Fibroblast of skin of left quadriceps (primary cell): Measurements from ENCODE around the gene C1orf141.
A peak's percentile ranks its signal among the peaks of the same experiment; 100 is the strongest.
"Not testable (repeated sequence)": the region's sequence is repeated elsewhere in the genome, so short reads cannot be mapped to it uniquely, and the experiment has no call there.

Source experiments
- DNase-seq, 2 experiments: peaks; one replicate each; pipeline ENCODE4 v3.0.0-alpha.2; 2013; ENCODE audit warnings: low read depth in 2 of 2

Gene C1orf141

DNA sequence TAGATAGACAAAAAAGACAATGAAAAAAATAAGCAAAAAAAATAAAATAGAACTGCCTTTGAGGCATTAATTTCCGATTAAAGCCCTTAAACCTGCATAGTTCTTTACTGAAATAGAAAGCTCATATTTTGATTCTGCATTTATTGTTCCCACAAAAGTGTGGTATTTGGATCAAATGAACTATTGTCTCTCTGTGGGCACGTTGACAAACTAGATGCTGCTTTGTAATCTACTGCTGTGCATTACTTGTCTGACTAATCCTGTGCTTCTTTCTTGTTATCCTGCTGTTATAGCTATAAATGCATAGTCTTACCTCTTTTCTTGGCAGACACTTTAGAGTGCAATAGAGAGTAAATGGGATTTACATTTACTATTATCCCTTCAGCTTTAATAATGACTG, 49.4 kb downstream of the C1orf141 start:
- no peak for DNase-seq

DNA sequence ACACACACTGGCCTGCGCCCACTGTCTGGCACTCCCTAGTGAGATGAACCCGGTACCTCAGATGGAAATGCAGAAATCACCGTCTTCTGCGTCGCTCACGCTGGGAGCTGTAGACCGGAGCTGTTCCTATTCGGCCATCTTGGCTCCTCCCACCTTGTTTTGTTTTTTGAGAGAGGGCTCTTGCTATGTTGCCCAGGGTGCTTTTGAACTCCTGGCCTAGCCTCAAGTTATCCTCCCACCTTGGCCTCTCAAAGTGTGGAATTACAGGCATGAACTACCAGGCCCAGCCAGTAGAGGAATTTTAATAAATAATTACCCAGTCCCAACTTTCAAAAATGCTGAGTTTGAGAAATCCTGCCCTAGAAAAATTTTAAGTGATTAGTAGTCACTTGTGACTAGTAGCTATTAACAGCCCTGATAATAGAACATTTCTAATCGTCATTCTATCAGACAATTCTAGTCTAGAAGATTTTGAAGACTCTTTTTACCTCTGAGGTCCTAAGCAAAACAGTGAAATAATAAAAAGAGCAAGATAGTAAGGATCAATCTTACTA, 49.9 kb downstream of the C1orf141 start:
- no peak for DNase-seq

DNA sequence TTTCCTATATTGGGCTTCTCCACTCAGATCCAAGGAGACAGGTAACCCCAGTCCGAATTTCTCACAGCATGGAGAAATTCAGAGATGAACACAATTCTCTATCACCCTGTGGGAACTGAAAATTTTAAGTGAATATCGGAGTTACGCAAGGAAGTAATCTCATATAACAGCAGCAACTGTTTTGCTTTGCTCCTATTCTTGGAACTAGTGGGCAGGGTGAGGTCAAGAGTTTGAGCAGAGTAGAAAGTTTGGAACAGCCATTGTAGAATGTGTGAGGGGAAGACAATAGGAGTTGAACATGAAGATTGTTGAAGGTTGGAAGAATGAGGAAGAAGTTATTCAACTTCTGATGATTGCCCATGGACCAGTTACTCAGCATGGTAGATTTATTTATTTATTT, 56.5 kb downstream of the C1orf141 start:
- no peak for DNase-seq

DNA sequence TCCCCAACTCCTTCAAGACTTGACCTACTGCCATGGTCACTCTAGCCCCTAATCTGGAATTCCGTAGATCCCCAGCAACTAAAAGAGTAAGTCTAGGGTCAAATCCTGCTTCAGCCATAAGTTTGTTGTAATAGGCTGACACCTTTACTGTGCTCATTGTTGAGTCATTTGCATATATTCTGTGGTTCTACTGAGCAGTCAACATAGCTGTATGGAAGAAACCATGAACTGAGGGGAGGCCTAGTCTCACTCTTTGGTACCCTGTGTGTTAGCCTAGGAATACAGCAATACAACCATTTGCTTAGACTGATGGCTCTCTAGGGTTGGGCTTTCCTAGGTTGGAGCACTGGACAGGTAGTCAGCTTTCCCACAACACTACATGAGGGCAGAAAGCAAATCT, 57.2 kb downstream of the C1orf141 start:
- no peak for DNase-seq

DNA sequence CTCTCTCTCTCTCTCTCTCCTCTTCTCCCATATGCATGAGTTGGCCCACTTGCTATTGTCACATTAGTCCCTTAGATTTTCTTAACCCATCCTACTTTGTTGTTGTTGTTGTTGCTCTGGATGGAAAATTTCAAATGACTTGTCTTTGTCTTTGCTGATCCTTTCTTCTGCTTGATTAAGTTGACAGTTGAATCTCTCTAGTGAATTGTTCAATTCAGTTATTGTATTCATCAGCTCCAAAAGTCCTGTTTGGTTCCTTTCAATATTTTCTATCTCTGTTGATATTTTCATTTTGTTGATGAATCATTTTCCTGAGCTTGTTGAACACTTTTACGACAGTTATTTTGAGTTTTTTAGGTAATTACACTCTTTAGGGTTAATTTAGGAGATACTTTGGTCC, 62.0 kb downstream of the C1orf141 start:
- DNase-seq: no peak

DNA sequence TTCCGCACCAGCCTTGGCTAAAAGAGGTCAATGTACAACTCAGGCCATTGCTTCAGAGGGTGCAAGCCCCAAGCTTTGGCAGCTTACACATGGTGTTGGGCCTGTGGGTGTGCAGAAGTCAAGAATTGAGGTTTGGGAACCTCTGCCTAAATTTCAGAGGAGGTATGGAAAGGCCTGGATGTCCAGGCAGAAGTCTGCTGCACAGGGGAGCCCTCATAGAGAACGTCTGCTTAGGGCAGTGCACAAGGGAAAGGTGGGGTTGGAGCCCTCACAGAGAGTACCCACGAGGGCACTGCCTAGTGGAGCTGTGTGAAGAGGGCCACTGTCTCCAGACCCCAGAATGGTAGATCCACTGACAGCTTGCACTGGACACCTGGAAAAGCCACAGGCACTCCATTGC, 67.1 kb downstream of the C1orf141 start:
- not testable (repeated sequence) for DNase-seq

DNA sequence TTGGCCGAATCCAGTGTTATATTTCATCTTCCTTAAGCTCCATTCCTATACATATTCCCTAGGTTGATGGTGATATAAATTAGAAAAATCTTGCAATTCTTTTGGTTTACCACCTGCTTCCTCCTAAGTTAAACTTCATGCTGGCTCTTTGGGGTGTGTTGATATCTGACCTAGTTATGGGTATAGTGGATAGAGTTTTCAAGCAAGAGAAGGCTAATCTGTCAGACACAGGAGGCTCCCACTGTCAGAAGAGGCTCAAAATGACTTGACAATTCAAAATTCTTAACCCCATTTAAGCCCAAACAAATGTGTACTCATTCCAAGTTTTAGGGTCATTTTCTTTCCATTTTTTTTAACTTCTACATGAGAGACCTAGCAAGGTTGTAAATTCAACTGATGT, 72.4 kb downstream of the C1orf141 start:
- no peak for DNase-seq

DNA sequence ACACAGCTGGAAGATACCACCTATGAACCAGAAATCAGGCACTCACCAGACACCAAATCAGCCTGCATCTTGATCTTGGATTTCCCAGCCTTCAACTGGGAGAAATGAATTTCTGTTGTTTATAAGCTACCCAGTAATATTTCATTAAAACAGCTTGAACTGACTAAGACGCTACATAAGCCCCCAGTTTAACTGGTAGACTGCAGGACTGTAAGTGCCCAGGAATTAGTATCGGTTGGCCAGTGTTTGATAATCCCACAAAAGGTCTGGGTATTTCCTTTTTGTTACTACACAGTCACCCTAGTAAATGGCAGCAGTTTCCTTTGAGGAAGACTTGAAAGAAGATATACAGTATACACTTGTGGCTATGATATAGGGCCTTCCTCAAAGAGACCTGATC, 73.5 kb downstream of the C1orf141 start:
- DNase-seq: no peak

DNA sequence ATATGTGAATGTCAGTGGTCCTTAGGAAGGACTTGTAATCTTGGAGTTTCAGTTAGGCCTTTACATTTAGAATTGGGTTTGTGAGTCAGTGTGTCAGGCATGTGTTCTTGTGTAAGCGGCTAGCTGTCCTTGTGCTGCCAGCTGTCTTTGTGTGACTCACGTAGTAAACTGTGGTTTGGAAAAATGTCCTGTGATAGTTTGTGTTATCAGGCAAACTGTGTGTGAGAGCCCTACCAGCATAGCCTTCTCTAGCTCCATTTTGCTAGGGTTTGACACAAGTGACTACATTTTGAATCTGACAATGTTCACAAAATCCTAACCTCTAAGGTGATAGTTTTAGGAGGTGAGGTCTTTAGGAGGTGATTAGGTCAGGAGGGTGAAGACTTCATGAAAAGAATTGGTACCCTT, 74.0 kb downstream of the C1orf141 start:
- peak; percentile 95 for DNase-seq

DNA sequence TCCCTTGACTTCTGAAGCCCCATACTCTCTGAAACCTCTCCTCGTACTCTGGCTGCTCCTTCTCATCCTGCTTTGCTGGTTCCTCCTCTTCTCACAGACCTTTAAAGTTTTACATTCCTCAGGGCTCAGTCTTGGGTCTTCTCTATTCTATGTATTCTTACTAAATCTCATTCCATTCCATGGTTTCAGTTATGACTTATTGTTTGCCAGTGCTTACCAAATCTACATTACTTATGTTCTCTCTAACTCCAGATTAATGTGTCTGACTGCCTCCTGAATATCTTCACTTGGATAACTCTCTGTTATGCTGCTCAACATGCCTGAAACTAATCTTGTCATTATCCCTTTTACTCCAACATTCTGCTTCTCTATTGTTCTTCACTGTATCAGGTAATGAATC, 75.4 kb downstream of the C1orf141 start:
- DNase-seq: no peak

DNA sequence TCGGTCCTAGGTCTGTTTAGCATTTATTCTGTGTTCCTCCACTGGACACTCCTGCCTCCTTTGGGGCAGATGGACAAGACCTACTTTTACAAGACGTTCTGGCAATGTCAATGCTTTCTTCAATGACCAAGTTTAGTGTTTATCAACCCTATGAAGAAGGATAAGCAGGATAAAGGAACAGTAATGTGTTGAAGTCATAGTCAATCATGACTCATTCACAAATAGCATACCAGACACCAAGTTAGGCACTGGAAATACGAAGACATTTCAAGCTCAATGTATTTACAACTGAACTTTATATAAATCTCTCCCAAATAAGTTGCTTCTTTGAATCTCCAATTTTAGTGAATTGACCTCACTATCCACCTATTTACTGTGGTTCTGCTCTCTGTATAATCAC, 76.0 kb downstream of the C1orf141 start:
- DNase-seq: no peak

DNA sequence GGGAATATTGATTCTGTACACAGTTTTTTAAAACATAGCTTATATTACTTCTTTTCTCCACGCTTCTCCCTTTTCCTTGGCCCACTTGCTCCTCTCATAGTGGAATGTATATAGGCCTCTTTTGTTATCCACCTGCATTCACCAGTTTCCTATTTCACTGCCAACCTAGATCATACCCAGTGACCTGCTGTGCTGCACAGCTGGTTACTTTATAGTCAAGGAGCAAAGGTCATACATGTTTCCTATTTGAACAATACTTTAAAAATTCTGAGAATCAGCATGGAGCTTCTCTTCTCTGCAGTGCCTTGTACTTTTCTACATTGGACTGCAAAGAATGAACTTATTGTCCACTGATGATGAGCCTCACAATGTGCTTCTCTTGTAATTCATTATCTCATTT, 76.5 kb downstream of the C1orf141 start:
- DNase-seq: no peak

DNA sequence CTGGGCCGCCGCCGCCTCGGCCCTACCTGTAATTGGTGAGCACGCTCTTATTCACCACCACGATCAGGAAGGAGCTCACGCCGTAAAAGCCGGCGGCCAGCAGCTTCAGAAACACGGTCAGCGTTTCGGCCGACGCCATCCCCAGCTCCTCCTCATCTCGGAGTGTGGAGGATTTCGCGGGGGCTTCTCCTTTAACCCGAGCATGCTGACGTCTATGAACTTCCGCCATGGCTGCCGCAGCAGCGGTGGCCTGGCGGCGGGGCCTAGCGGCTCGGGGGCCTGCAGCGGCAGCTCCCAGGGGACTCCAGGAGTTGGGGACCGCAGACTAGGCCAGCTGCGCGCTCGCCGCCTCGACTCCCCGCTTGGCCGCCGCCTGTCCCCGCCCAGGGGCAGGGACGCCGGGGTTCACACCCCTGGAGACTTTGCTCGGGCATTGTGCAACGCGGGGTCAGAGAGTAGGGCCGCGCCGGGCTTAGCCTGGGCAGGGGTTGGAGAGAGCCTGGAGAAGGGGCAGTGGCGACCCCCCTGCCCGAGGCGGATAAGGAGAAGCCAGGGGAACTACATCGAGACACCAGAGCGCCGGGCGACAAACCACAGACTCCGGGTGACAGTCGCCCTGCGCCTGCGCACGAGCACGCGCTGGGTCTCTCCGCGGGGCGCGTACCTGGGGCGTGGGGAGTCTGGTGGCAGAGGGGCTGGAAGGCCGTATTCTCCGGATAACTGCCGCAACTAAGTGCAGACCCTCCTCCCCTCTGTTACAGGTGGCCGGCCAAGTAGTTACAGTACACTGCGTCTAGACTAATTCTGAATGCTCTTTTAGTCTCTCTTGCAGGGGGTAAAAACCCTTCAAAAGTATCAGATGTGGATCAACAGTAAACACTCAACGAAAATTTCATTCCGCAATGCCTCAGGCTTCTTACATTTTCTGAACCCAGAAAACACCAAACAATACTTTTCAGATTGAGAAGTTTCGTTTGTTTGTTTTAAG, 80.7 kb downstream of the C1orf141 start, which contains the start of gene SLC35D1:
TSS of gene SLC35D1 (minus strand) at position 364 of the 988 bp plus-strand sequence. CDS start at position 229, 135 bp downstream.
- DNase-seq: peak in 1 of 2 experiments; percentile 28

DNA sequence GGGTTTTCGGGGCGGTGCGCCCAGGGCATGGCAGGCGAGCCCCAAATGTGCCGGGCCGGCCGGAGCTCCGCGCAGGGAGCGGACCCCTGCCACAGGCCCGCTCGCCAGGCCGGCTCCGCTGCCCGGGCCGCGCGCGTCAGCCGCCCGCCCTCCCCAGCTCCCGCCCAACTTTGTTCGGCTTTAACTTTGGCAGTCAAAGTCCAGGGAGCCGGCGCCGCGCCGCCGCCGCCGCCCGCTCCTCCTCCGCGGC, 81.3 kb downstream of the C1orf141 start:
- DNase-seq: no peak

DNA sequence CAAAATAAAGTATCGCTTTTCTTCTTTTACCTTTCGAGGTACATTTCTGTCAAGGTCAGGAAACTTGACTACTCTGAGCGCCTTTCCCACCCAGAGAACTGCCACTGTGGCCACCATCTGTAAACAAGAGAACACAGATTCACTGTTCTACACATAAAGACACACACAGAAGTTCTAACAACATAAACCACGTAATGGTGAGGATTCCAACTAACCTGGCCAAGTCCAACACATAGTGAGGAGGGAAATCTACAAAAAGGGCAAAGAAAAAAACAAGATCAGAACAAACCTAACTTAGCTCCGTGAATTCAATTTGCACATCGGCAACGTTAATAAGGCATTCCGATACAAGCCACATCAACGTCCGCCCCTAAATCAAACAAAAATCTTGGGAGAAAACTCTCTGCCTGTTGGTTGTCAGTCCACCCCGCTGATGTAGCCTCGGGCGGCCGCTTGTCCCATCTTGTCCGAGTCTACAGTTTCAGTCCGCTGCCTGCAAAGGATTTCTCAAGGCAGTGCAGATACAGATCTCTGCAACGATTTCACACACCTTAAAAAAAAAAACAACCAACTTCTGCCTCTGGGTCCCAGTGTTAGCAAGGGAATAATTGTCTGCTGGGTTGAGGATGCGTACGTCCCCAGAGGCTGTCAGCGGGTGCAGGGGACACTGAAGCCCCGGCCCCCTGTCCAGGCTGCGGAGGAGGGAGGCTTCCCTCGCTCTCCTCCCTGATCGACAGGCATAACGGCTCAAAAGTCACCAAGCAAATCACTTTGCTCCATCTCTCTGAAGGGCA, 81.8 kb downstream of the C1orf141 start:
- DNase-seq: peak in 1 of 2 experiments; percentile 13

DNA sequence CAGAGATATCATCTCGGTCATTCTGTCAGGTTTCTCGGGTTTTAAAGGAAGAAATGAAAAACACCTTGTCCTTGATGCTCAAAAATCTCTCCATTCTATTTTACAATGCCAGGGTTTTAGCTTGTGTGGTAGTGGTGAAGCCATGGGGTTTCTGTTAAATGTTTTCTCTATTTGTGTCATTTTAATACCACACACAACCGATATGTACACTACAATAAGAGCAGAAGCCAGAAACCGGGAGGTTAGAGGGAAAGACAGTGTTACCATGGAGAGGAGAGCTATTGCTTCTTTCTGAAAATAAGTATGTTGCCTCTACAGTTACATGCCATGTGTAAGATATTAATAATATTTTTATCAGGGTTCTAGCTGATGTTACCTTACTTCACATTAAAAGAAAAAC, 83.6 kb downstream of the C1orf141 start:
- no peak for DNase-seq

DNA sequence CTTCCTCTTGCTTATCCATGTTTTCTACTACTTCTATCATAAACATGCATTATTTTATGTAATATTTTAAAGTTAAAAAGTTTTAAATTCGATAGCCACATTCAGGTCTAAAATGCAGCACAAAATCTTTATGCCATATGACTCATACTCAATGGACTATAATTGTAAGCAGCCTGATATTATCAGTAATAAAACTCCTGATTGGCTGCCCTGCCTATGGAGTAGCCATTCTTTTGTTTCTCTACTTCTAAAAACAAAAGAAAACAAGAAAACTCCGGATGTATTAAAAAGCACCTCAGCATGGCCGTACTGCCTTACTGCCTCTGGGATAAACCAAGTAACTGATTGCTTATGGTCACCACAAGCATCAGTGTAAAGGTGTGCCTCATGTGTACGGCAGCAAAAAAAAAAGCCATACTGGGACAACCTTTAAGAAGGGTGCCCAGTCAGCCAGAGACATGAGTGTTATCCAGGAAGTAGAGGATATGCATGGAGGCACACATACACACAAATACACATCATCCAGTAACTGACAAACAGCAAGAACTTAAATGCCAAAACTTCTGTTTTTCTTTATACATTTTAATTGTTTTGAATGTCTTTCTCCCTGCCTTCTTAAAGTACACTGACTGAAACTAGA, 90.0 kb downstream of the C1orf141 start:
- DNase-seq: no peak

DNA sequence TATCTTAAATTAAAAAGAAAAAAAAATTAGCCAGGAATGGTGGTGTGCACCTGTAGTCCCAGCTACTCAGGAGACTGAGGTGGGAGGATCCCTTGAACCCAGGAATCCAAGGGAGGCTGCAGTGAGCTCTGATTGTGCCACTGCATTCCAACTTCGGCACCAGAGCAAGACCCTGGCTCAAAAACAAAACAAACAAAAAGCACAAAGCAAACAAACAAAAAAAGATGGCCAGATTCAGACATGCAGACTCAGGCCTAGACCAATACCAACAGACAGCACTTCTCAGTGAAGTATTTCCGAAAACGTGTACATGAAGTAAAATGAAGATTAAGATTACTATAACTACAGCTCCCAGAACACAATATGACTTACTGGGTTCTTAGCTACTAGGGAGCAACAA, 91.4 kb downstream of the C1orf141 start:
- no peak for DNase-seq
